ENCODE data around the gene TOR1AIP2. TPM values are rescaled to one million over a fixed set of nuclear protein-coding genes. Genes with fewer than 3 reads are reported as not detected.
"Not testable (repeated sequence)": the region's sequence is repeated elsewhere in the genome, so short reads cannot be mapped to it uniquely, and the experiment has no call there.

The TOR1AIP2 gene
- total and polyA plus RNA-seq, 2 of the 13 experiments (the other 11 are each of a cell fraction or from before 2014, with no cell fraction given) = 35.2 to 65.8 TPM

DNA sequence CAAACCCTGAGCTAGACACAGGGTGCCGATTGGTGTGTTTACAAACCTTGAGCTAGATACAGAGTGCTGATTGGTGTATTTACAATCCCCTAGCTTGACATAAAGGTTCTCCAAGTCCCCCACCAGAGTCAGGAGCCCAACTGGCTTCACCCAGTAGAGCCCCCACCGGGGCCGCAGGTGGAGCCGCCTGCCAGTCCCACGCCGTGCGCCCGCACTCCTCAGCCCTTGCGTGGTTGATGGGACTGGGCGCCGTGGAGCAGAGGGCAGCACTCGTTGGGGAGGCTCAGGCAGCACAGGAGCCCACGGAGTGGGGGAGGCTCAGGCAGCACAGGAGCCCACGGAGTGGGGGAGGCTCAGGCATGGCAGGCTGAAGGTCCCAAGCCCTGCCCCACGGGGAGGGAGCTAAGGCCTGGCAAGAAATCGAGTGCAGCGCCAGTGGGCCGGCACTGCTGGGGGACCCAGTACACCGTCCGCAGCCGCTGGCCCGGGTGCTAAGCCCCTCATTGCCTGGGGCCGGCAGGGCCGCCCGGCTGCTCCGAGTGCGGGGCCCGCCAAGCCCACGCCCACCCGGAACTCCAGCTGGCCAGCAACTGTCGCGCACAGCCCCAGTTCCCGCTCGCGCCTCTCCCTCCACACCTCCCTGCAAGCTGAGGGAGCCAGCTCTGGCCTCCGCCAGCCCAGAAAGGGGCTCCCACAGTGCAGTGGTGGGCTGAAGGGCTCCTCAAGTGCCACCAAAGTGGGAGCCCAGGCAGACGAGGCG lies 40.7 kb downstream of the TOR1AIP2 start:
- intact Hi-C loops (cut with micrococcal nuclease; ENCODE audit: unreplicated experiment); in situ Hi-C loops (cut with HindIII; ENCODE audit: extremely low pct_ligation_motif_present, low pct_unique_long_range_greater_than_20kb): not testable (repeated sequence)

GRCh38 chr1:179831852-179832699 lies 45.5 kb downstream of the TOR1AIP2 start:
- Histone ChIP-seq H3K4me3 (replicated peaks in 1 of 3; ENCODE audit: insufficient read depth in 1 of 3, low read depth in 2 of 3, low read length in 3 of 3) (no peak overlapping the region), H3K36me3 (replicated peaks in 1 of 2; ENCODE audit: control insufficient read depth in 1 of 2, insufficient read depth in 2 of 2, low read length in 2 of 2) (no peaks in the 10 kb centered on the region), H3K9me3 (ENCODE audit: low read length) (no peaks in the 10 kb centered on the region), H4K20me1 (ENCODE audit: insufficient read depth, low read length) (no peaks in the 10 kb centered on the region), H2AFZ (ENCODE audit: low read length) (no peak overlapping the region), H3K79me2 (ENCODE audit: insufficient read depth, low read length) (no peaks in the 10 kb centered on the region), H3K4me2 (ENCODE audit: low read depth, low read length) (no peak overlapping the region), H3K4me1 (ENCODE audit: insufficient read depth, low read length) (no peaks in the 10 kb centered on the region), H3K27ac (ENCODE audit: extremely low read length, insufficient read depth, low read length) (no peak overlapping the region), H3K9ac (ENCODE audit: insufficient read depth, low read depth, low read length) (no peak overlapping the region), H3K27me3 (ENCODE audit: control insufficient read depth in 1 of 2, insufficient read depth in 2 of 2, low read length in 2 of 2) (peaks cover 0 to 21% of the 10 kb centered on the region in 2 experiments; a peak in 3 of 5 replicates)
- POLR2A ChIA-PET = no interaction called here
- in situ Hi-C loops (cut with HindIII; ENCODE audit: extremely low pct_ligation_motif_present, low pct_unique_long_range_greater_than_20kb) = no loop called here
- DNase-seq (ENCODE audit: low spot score) (no peak), ATAC-seq (no peak), FAIRE-seq (no peak)
- no TSS peak for BruUV-seq (replicated peaks)
- 27% methylated on average over 7 of the region's 9 CpGs for WGBS (ENCODE audit: low lambda C conversion rate)
- intact Hi-C loops (cut with micrococcal nuclease; ENCODE audit: unreplicated experiment) = no loop called here
- TF ChIP-seq ZBTB44 (CRISPR knock-in tag; IDR thresholded peaks at IDR 0.05) = no peak
- TF ChIP-seq MEF2D (CRISPR knock-in tag; IDR thresholded peaks at IDR 0.05) = no peak
- TF ChIP-seq SIN3B (IDR thresholded peaks at IDR 0.05; ENCODE audit: low read length) = no peak
- no peak for TF ChIP-seq WIZ (CRISPR knock-in tag; IDR thresholded peaks at IDR 0.05)
- no peak for TF ChIP-seq SNAPC5 (CRISPR knock-in tag; IDR thresholded peaks at IDR 0.05; ENCODE audit: borderline replicate concordance)
- TF ChIP-seq NFIB (CRISPR knock-in tag; IDR thresholded peaks at IDR 0.05; ENCODE audit: borderline replicate concordance) = no peak
- no peak for TF ChIP-seq GTF2F1 (IDR thresholded peaks at IDR 0.05; ENCODE audit: low read length)
- CTCF ChIA-PET (ENCODE audit: low intra/inter-chr PET ratio, low total read pairs) = no interaction called here

More for the DNA sequence above, 40.7 kb downstream of the TOR1AIP2 start:
- H3K9me3 ChIP-seq (ENCODE audit: low read length); H3K4me1 ChIP-seq (ENCODE audit: insufficient read depth, low read length); H3K79me2 ChIP-seq (ENCODE audit: insufficient read depth, low read length); BruUV-seq (replicated peaks); FAIRE-seq; H3K4me3 ChIP-seq (replicated peaks in 1 of 3; ENCODE audit: insufficient read depth in 1 of 3, low read depth in 2 of 3, low read length in 3 of 3); H3K4me2 ChIP-seq (ENCODE audit: low read depth, low read length); H4K20me1 ChIP-seq (ENCODE audit: insufficient read depth, low read length); H3K36me3 ChIP-seq (replicated peaks in 1 of 2; ENCODE audit: control insufficient read depth in 1 of 2, insufficient read depth in 2 of 2, low read length in 2 of 2); DNase-seq (ENCODE audit: low spot score); H3K27ac ChIP-seq (ENCODE audit: extremely low read length, insufficient read depth, low read length); POLR2A ChIA-PET; H3K9ac ChIP-seq (ENCODE audit: insufficient read depth, low read depth, low read length); ATAC-seq; H2AFZ ChIP-seq (ENCODE audit: low read length); CTCF ChIA-PET (ENCODE audit: low intra/inter-chr PET ratio, low total read pairs); H3K27me3 ChIP-seq (ENCODE audit: control insufficient read depth in 1 of 2, insufficient read depth in 2 of 2, low read length in 2 of 2): not testable (repeated sequence)
- peak; percentile 38; the same call in 1 of the 2 replicates for TF ChIP-seq NFYB (CRISPR knock-in tag; IDR thresholded peaks at IDR 0.05)
- WGBS (ENCODE audit: low lambda C conversion rate) = 86% methylated on average over 6 of the region's 38 CpGs

Data from HepG2 (cell line).